Right renal cortex interstitium (tissue), 3 donors: Measurements from ENCODE around the gene MESP2. TPM values are rescaled to one million over a fixed set of nuclear protein-coding genes. Genes with fewer than 3 reads are reported as not detected.

Source experiments
- DNase-seq, 3 donors: peaks; one replicate each; pipeline ENCODE4 v3.0.0-alpha.2; 2013; ENCODE audit warnings: low read depth in 3 of 3, low spot score in 2 of 3
- polyA plus RNA-seq, 3 donors: library from polyadenylated mRNA; unstranded; fragments of 120-200 nt; gene quantifications; one replicate each; pipeline ENCODE4 v1.2.1, GENCODE V29; 2013; ENCODE audit not compliant: insufficient read length in 3 of 3

MESP2 gene
- polyA plus RNA-seq, 3 donors: 0.28 to 0.67 (median 0.58) TPM

DNA sequence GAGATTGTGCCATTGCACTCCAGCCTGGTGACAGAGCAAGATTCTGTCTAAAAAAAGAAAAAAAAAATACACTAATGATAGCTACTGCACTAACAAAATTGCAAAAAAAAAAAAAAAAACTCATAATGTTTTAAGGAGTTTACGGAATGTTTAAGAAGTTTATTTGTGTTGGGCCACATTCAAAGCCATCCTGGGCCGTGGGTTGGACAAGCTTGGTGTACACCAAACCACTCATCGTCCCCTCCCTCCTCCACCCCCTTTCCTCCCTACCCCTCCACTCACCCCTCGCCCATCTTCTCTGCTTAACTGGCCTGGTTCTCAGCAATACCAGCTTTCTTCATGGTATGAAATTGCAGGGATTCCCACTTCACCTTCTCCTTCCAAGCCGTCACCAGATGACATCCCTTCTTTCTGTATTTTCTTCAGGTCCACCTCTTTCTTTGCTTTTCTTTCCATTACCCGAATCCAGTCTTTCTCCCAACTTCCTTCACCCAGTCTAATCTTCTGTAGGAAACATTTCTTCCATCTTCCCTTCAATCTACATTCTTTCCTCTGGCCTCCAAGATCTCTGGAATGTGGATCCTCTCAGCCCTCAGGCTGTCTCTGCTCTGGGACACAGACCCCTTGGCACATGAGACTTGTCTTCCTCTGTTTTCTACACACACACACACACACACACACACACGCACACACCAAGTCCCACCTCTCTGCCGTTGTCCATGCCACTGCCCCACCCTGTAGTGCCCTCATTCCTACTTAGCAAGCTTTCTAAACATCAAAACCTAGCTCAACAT is 21.6 kb upstream of the MESP2 start:
- DNase-seq: no peak

DNA sequence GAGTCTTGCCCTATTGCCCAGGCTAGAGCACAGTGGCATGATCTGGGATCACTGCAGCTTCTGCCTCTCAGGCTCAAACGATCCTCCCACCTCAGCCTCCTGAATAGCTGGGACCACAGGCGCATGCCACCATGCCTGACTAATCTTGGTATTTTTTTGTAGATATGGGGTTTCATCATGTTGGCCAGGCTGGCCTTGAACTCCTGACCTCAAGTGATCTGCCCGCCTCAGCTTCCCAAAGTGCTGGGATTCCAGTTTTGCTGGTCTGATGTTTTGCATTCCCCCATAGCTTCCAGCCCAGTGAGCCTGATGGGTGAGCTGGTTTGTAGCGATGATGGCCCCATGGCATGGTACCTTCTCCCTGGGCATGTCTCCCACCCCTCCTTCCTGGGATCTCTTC is 20.4 kb upstream of the MESP2 start:
- DNase-seq: no peak

- no peak for DNase-seq
Measured at GRCh38 chr15:89756897-89757296, 19.2 kb upstream of the MESP2 start.

DNA sequence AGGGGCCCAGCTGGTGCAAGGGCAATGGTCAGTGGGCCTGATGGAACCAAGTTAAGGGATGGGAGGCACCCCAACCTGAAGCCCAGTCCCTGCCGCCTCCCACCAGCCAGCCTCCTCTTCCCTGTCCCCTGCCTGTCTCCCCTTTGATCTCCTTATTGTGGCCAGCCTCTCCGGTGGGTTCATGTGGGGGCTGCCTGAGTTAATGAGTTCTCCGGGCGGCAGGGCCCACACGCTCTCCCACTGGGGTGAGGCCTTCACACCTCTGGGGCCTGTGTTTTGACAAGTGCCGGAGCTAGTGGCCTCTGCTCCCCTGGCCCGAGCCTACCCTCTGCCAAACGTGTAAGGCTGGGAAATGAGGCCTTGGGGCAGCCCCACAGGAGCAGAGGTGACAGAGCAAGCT is 17.8 kb upstream of the MESP2 start:
- DNase-seq: no peak

DNA sequence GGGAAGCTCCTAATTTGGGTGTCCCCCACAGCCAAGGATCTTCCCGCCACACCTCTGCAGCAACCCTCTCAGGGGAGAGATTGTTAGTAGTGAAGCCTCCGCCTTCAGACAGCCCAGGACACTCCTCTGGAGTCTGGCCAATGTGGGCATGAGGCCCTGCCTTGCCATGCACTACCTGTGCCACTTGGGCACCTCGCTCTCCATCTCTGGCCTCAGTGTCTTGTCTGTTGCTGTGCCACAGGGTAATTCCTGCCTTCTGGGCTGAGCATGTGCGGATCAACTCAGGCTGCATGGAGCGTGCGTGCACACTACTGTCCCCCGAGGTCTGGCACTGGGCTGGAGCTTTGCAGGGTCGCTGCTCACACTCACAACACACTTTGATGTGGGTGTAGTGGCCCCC is 17.2 kb upstream of the MESP2 start:
- no peak for DNase-seq

DNA sequence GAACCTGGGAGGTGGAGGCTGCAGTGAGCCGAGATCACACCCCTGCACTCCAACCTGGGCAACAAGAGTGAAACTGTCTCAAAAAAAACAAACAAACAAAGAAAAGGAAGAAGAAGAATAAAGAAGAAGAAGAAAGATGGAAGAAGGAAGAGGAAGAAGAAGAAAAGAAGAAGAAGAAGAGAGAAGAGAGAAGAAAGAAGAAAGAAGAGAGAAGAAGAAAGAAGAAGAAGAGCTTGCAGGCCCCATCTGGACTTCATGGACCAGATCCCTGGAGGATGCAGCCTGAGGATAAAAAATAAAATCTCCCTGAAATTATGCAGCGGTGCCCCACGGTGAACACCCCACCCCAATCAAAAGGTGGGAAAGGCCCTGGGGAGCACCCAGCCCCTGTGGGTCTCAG is 16.3 kb upstream of the MESP2 start:
- no peak for DNase-seq

DNA sequence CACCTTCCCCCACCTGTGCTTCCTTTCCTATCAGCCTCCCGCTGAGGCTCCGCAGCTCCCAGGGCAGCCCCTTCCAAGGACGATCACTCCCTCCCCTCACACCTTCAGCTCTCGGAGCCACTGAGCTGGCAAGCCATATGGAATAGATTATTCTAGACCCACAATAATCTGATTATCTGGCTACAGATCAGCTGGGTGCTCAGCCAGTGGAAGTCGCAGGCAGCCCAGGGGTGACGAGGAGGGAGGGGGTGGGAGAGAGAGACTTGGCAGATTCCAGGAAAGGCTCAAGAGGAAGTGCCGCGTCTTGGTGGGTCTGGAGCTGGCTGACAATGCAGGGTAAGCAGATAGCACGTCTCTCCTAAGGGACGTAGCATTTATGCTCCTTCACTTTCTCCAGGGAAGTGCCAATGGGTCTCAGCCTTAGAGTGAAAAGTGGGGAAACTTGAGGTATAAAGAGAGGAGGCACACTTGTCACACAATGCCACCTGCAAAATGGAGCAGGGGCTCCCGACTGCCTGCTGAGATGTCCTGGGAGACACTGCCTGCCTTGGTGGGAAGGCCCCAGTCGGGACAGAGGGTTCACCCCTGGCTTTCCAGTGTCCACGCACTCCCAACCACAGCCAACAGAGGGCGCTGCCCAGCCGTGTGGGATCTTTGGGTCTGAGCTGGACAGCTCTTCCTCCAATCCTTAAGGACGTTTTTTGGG is 15.7 kb upstream of the MESP2 start:
- DNase-seq: no peak

DNA sequence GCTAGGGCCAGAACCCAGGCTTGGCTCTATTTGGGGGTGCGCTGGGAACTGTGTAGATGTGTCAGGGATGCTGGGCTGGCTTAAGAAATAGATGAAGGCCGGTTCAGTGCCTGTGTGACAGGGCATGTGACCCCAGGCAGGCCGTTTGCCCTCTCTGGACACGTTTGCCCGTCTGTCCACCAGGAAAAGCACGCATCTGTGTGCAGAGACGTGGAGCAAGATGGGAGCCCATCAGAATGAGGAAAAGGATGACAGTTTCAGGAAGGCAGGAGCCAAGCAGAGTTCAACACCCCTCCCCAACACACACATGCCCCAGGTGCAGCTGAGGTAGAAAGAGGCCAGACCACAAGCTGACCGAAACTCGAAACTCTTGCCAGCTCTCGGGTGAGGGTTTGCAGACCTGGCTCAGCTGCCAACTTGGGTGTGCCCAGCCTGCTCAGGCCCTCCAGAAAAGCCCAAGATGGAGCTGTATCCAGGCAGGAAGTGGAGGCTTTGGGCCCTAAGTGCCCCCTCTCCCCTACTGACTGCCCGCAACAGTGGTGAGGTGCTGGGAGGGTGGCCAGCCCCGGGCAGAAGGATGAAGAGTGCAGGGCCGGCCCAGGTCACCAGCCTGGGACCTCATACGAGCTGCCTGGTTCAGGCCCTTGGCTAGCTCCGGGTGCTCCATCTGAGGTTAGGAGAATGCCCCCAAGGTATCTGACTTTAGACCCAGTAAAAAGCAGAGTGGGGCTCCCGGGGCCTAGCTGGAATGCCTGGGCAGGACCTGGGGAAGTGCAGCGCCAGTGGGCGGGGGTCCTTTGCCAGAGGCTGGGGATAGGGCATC is 14.9 kb upstream of the MESP2 start:
- no peak for DNase-seq

GRCh38 chr15:89761929-89762328 is 14.2 kb upstream of the MESP2 start:
- DNase-seq: no peak

- no peak for DNase-seq
Measured at GRCh38 chr15:89765694-89766093, 10.4 kb upstream of the MESP2 start.

DNA sequence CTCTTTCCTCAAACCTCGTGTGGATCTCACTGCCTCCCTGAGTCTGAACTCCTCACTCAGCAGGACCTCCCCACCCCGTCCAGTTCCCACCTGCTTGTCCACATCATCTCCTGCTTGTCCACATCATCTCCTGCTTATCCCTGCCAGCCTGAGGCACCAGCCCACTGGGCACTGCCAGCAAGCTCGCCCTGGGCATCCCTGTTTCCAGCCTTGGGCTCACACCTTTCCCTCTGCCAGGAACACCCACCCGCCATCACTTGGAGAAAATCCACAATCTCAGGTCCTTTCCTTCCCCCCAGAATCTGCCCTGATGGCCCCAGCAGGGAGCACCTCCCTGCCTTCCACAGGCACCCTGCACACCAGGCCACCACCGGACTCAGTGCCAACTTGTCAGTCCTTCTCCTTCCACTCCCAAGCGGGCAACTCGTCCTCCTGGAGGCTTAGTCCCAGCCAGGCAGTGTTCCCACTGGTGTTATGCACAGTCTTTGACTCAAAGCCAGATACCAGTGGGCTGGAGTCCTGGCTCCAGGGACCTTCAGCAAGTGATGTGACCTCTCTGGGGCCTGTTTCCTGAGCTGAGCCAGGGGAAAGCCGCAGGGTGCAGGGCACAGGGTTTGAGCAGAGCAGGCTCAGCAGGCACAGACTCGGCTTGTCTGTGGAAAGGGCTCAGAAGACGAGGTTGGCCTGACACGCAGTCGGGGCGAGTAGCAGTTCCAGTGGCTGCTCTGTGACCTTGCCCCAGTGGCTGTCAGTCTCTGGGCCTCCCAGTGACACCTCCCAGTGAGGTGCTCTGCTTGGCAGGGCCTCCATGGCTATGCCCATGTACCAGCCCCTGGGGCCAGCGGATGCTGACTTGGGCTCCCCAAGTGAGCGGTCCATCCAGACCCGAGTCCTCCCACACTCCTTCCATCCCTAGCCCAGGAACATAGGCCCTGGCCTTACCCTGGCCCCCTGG is 9.5 kb upstream of the MESP2 start:
- DNase-seq: no peak

GRCh38 chr15:89767411-89767915 is 8.7 kb upstream of the MESP2 start:
- no peak for DNase-seq

GRCh38 chr15:89768071-89768500 is 8.0 kb upstream of the MESP2 start:
- no peak for DNase-seq

GRCh38 chr15:89769366-89769765 is 6.8 kb upstream of the MESP2 start:
- DNase-seq: no peak

GRCh38 chr15:89770041-89770440 is 6.1 kb upstream of the MESP2 start:
- no peak for DNase-seq

DNA sequence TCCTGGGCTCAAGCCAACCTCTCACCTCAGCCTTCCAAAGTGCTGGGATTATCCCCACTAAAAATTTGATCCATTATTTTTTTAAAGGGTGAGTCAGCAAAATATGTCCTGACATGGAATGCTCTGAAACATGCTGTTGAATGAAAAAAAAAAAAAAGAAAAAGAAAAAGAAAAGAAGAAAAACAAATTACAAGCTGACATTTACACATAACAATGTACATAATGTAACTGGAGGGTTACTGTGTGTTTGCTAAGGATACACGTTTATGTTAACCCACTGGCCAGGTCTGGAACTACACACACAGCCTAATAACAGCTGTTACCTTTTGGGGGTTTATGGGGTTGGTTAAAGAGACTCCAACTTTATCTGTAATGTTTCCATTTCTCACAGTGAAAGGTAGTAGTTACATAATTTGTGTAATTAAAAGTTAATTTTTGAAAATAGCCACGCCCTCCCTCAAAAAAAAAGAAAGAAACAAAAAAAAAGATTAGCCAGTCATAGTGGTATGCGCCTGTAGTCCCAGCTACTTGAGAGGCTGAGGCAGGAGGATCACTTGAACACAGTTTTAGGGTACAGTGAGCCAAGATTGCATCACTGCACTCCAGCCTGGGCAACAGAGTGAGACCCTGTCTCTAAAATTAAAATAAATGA is 3.1 kb upstream of the MESP2 start:
- DNase-seq: no peak

GRCh38 chr15:89774492-89774891 is 1.6 kb upstream of the MESP2 start:
- no peak for DNase-seq

DNA sequence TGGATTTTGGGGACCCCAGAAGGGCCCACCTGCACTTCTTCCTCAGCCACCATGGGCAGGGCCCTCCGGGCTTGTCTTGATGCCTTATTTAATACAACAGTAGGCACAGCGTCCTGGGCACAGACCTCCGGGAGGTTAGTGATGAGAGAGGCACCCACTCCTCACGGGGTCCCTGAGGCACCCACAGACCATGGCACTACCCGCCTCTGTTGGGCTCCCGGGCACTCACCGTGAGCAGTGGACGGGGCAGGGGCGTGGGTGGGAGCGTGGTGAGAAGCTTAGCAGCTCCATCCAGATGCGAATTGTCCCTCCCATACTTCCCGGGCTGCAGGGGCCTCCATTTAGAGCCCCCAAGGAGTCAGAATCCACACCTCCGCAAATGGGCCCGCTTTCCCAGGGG is 317 bp upstream of the MESP2 start:
- no peak for DNase-seq

DNA sequence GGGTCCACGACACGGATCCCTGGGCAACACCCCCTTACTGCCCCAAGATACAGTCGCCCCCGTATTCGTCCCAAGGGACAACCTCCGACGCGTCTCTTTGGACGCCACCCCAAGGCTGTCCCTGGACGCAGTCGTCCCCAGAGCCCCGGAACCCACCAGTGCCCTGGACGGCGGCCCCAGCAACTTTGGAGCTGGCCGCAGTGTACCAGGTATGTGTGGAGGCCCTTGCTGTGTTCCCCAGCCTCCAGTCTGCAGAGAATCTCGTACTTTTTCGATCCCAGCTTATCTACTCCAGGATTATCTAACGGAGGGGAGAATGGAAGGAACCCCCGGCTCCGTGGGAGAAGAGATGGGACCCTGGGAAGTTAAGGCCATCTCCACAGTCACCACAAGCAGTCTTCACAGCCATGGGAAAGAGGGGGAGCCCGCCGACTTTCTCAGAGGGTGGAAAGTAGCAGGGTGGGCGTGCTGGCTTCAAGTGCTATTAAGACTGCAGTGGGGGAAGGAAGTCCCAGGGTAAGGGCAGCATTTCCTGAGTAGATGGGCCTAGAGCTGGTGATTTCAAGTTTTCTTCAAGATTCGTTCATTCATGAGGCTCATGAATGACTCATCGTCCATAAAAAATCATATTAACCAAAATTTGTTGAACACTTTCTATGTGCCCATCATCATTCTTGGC is 1.1 kb downstream of the MESP2 start:
- DNase-seq: no peak
